Measurements from ENCODE around the gene TICRR. TPM values are rescaled to one million over a fixed set of nuclear protein-coding genes. Genes with fewer than 3 reads are reported as not detected.
"Not testable (repeated sequence)": the region's sequence is repeated elsewhere in the genome, so short reads cannot be mapped to it uniquely, and the experiment has no call there.

TICRR gene
- total RNA-seq, 1 donor from 2014 or later, result 1.7 TPM

GRCh38 chr15:89569090-89569745, 6.1 kb upstream of the TICRR start:
- peaks cover 2% of the 10 kb centered on the region for H3K27me3 ChIP-seq (ENCODE audit: control insufficient read depth, insufficient read depth, low read length)
- H3K4me3 ChIP-seq (ENCODE audit: low read depth, low read length), result no peak overlapping the region
- DNase-seq (ENCODE audit: low read depth), result no peak
- H3K36me3 ChIP-seq (ENCODE audit: control insufficient read depth, insufficient read depth, low read length), result no peaks in the 10 kb centered on the region
- TF ChIP-seq, protein P1, sequence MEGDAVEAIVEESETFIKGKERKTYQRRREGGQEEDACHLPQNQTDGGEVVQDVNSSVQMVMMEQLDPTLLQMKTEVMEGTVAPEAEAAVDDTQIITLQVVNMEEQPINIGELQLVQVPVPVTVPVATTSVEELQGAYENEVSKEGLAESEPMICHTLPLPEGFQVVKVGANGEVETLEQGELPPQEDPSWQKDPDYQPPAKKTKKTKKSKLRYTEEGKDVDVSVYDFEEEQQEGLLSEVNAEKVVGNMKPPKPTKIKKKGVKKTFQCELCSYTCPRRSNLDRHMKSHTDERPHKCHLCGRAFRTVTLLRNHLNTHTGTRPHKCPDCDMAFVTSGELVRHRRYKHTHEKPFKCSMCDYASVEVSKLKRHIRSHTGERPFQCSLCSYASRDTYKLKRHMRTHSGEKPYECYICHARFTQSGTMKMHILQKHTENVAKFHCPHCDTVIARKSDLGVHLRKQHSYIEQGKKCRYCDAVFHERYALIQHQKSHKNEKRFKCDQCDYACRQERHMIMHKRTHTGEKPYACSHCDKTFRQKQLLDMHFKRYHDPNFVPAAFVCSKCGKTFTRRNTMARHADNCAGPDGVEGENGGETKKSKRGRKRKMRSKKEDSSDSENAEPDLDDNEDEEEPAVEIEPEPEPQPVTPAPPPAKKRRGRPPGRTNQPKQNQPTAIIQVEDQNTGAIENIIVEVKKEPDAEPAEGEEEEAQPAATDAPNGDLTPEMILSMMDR (IDR thresholded peaks at IDR 0.05; ENCODE audit: insufficient read depth, low read length, poor library complexity, severe bottlenecking), result no peak

- DNase-seq (ENCODE audit: low read depth), result no peak
- TF ChIP-seq, protein P1 (IDR thresholded peaks at IDR 0.05; ENCODE audit: insufficient read depth, low read length, poor library complexity, severe bottlenecking), result no peak
- Histone ChIP-seq H3K27me3 (ENCODE audit: control insufficient read depth, insufficient read depth, low read length) (no peaks in the 10 kb centered on the region), H3K36me3 (ENCODE audit: control insufficient read depth, insufficient read depth, low read length) (no peaks in the 10 kb centered on the region), H3K4me3 (ENCODE audit: low read depth, low read length) (peak overlapping the region; percentile 88)
Measured at GRCh38 chr15:89575656-89576416, 567 bp downstream of the TICRR start.

GRCh38 chr15:89576417-89576773, 1.1 kb downstream of the TICRR start:
- DNase-seq (ENCODE audit: low read depth), result no peak
- TF ChIP-seq, protein P1 (IDR thresholded peaks at IDR 0.05; ENCODE audit: insufficient read depth, low read length, poor library complexity, severe bottlenecking), result no peak
- no peaks in the 10 kb centered on the region for H3K27me3 ChIP-seq (ENCODE audit: control insufficient read depth, insufficient read depth, low read length)
- H3K36me3 ChIP-seq (ENCODE audit: control insufficient read depth, insufficient read depth, low read length), result no peaks in the 10 kb centered on the region
- peak overlapping the region; percentile 88 for H3K4me3 ChIP-seq (ENCODE audit: low read depth, low read length)

DNA sequence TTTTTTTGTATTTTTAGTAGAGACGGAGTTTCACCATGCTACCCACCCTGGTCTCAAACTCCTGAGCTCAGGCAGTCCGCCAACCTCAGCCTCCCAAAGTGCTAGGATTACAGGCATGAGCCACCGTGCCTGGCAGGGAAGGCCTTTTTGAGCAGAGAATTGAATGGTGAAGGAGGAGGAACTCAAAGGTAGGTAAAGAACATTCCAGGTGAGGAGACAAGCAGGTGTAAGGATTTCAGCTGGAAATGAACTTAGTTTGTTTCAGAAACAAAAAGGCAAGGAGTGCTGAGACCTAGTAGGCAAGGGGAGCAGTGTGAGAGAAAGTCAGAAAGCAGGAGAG, 2.5 kb downstream of the TICRR start:
- peak overlapping the region; percentile 15 for H3K4me3 ChIP-seq (ENCODE audit: low read depth, low read length)
- no peaks in the 10 kb centered on the region for H3K36me3 ChIP-seq (ENCODE audit: control insufficient read depth, insufficient read depth, low read length)
- H3K27me3 ChIP-seq (ENCODE audit: control insufficient read depth, insufficient read depth, low read length), result no peaks in the 10 kb centered on the region
- TF ChIP-seq, protein P1 (IDR thresholded peaks at IDR 0.05; ENCODE audit: insufficient read depth, low read length, poor library complexity, severe bottlenecking), result no peak
- no peak for DNase-seq (ENCODE audit: low read depth)

DNA sequence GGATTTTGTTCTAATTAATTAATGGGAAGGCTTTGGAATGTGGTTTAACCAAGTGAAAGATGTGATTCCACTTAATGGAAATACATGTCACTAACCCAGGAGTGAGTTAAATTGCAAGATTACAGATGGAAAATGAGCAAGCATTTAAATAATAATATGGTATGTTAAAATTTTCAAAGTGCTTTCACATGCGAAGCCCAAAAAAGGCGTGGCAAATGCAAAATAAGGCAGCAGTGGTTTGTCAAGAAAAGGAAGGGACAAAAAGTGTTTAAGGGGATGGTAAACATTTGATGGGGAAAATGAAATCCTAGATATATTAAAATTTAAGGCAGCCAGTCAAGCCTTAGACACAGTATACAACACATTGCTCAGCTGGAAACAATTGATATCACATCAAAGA, 2.9 kb downstream of the TICRR start:
- Histone ChIP-seq H3K27me3 (ENCODE audit: control insufficient read depth, insufficient read depth, low read length) (no peaks in the 10 kb centered on the region), H3K4me3 (ENCODE audit: low read depth, low read length) (no peak overlapping the region), H3K36me3 (ENCODE audit: control insufficient read depth, insufficient read depth, low read length) (no peaks in the 10 kb centered on the region)
- no peak for DNase-seq (ENCODE audit: low read depth)
- TF ChIP-seq, protein P1 (IDR thresholded peaks at IDR 0.05; ENCODE audit: insufficient read depth, low read length, poor library complexity, severe bottlenecking), result no peak

GRCh38 chr15:89580747-89581146, 5.5 kb downstream of the TICRR start:
- DNase-seq (ENCODE audit: low read depth); H3K36me3 ChIP-seq (ENCODE audit: control insufficient read depth, insufficient read depth, low read length); H3K27me3 ChIP-seq (ENCODE audit: control insufficient read depth, insufficient read depth, low read length); H3K4me3 ChIP-seq (ENCODE audit: low read depth, low read length): not testable (repeated sequence)
